GM23248 (cell line): ENCODE measurements around the gene ZNF396. TPM values are rescaled to one million over a fixed set of nuclear protein-coding genes. Genes with fewer than 3 reads are reported as not detected.

Experiments
- DNase-seq: peaks from one replicate; pipeline ENCODE4 v3.0.0-alpha.2; 2015
- H2AFZ ChIP-seq: fragments of 200-600 bp; sonication (generic); 2 replicates; pipeline ENCODE4 v1.6.1; 2016; ENCODE audit warnings: antibody characterized with exemption
- H3F3A ChIP-seq: fragments of 200-600 bp; sonication (generic); 2 replicates; pipeline ENCODE4 v1.6.1; 2016; ENCODE audit warnings: mild to moderate bottlenecking, antibody characterized with exemption, mixed run types; ENCODE audit not compliant: insufficient read depth
- H3K27ac ChIP-seq: fragments of 200-600 bp; sonication (generic); 2 replicates; pipeline ENCODE4 v1.5.1; 2016; ENCODE audit warnings: mild to moderate bottlenecking
- H3K27me3 ChIP-seq: fragments of 200-600 bp; sonication (generic); replicated peaks from 2 replicates; pipeline ENCODE4 v1.6.1; 2016; ENCODE audit warnings: mild to moderate bottlenecking; ENCODE audit not compliant: insufficient read depth
- H3K36me3 ChIP-seq: fragments of 200-600 bp; sonication (generic); 2 replicates; pipeline ENCODE4 v1.6.1; 2016; ENCODE audit warnings: low read depth, mild to moderate bottlenecking
- H3K4me1 ChIP-seq: fragments of 200-600 bp; sonication (generic); 2 replicates; pipeline ENCODE4 v1.6.1; 2016; ENCODE audit warnings: mild to moderate bottlenecking; ENCODE audit not compliant: insufficient read depth
- H3K4me2 ChIP-seq: fragments of 200-600 bp; sonication (generic); one replicate; pipeline ENCODE4 v1.6.1; 2016; ENCODE audit warnings: mild to moderate bottlenecking; ENCODE audit not compliant: unreplicated experiment
- H3K4me3 ChIP-seq: fragments of 200-600 bp; sonication (generic); 2 replicates; pipeline ENCODE4 v1.5.1; 2016; ENCODE audit warnings: mild to moderate bottlenecking
- H3K79me2 ChIP-seq: fragments of 200-600 bp; sonication (generic); 2 replicates; pipeline ENCODE4 v1.6.1; 2016; ENCODE audit warnings: mild to moderate bottlenecking; ENCODE audit not compliant: insufficient read depth
- H3K9ac ChIP-seq: fragments of 200-600 bp; sonication (generic); 2 replicates; pipeline ENCODE4 v1.6.1; 2016; ENCODE audit warnings: mild to moderate bottlenecking
- H3K9me2 ChIP-seq: fragments of 200-600 bp; sonication (generic); 2 replicates; pipeline ENCODE4 v1.6.1; 2016; ENCODE audit warnings: mixed run types, mild to moderate bottlenecking, moderate library complexity; ENCODE audit not compliant: insufficient read depth
- H3K9me3 ChIP-seq: fragments of 200-600 bp; sonication (generic); one replicate; pipeline ENCODE4 v1.6.1; 2017; ENCODE audit warnings: low read depth
- H4K20me1 ChIP-seq: fragments of 200-600 bp; sonication (generic); 2 replicates; pipeline ENCODE4 v1.6.0; 2016; ENCODE audit not compliant: insufficient read depth
- EZH2 ChIP-seq: fragments of 200-600 bp; sonication (generic); IDR thresholded peaks from 2 replicates; pipeline ENCODE4 v1.6.1; 2018; ENCODE audit warnings: antibody characterized with exemption, mild to moderate bottlenecking; ENCODE audit not compliant: insufficient read depth, poor library complexity, severe bottlenecking
- EZH2phosphoT487 ChIP-seq: fragments of 200-600 bp; sonication (generic); IDR thresholded peaks from 2 replicates; pipeline ENCODE4 v1.6.1; 2018; ENCODE audit warnings: antibody characterized with exemption, moderate library complexity, mild to moderate bottlenecking, low read depth; ENCODE audit not compliant: insufficient read depth
- WGBS, 2 experiments: methylation state at CpG; one replicate each; pipeline ENCODE4 v1.1.6; 2015 to 2017; ENCODE audit warnings: low lambda C conversion rate in 2 of 2, low coverage in 1 of 2; ENCODE audit errors: missing lambda C conversion rate in 2 of 2; 5-methylcytosine and 5-hydroxymethylcytosine counted together
- in situ Hi-C: fragments of 300-500 bp; cut with MboI; formaldehyde crosslinking; loops from 2 replicates; pipeline ENCODE4 v1.15.0; 2020
- polyA plus RNA-seq: library from polyadenylated mRNA; unstranded; fragments of >200 nt; fragmentation: Nextera tagmentation; extraction: Ambion mirVana; gene quantifications from 2 replicates; pipeline ENCODE4 v1.2.1, GENCODE V29; 2016
- total RNA-seq: library from RNA; depleted of rRNA; stranded (reverse); fragments of >200 nt; shearing (Covaris generic); gene quantifications from 2 replicates; pipeline ENCODE4 v1.2.3, GENCODE V29; 2014

Gene ZNF396
- total and polyA plus RNA-seq, 2 experiments from 2014 or later: 0.85 to 0.86 TPM

GRCh38 chr18:35383136-35383535 lies 6.0 kb upstream of the ZNF396 start:
- TF ChIP-seq EZH2phosphoT487: no peak
- no peak for TF ChIP-seq EZH2
- H4K20me1 ChIP-seq: no peaks in the 10 kb centered on the region
- H3K9ac ChIP-seq: no peak overlapping the region
- peaks cover 14% of the 10 kb centered on the region for H3K4me1 ChIP-seq
- H3K4me3 ChIP-seq: no peak overlapping the region
- no peaks in the 10 kb centered on the region for H3K79me2 ChIP-seq
- DNase-seq: no peak
- H3K4me2 ChIP-seq: no peak overlapping the region
- H3F3A ChIP-seq: peaks cover 18% of the 10 kb centered on the region
- H3K27ac ChIP-seq: no peak overlapping the region
- 50 to 54% methylated on average over 2 of the region's 2 CpGs for WGBS, 2 experiments
- no peaks in the 10 kb centered on the region for H3K36me3 ChIP-seq
- H3K9me2 ChIP-seq: no peaks in the 10 kb centered on the region
- no peaks in the 10 kb centered on the region for H3K9me3 ChIP-seq
- in situ Hi-C loops: no loop called here
- peaks cover 4% of the 10 kb centered on the region; the same call in 1 of the 2 replicates for H3K27me3 ChIP-seq
- H2AFZ ChIP-seq: no peak overlapping the region

GRCh38 chr18:35379421-35379820 lies 2.3 kb upstream of the ZNF396 start:
- Histone ChIP-seq H3K79me2 (no peaks in the 10 kb centered on the region), H3K27me3 (peaks cover 4% of the 10 kb centered on the region; the same call in 1 of the 2 replicates), H3K36me3 (no peaks in the 10 kb centered on the region), H3K27ac (no peak overlapping the region), H3K4me1 (peaks cover 6% of the 10 kb centered on the region; the same call in 1 of the 2 replicates), H4K20me1 (no peaks in the 10 kb centered on the region), H3K4me2 (no peak overlapping the region), H3K9me2 (no peaks in the 10 kb centered on the region), H2AFZ (no peak overlapping the region), H3K9ac (no peak overlapping the region), H3K9me3 (no peaks in the 10 kb centered on the region), H3K4me3 (no peak overlapping the region), H3F3A (peaks cover 4% of the 10 kb centered on the region; the same call in 1 of the 2 replicates)
- in situ Hi-C loops: no loop called here
- DNase-seq: no peak
- TF ChIP-seq EZH2 (no peak), EZH2phosphoT487 (no peak)
- WGBS, 2 experiments: 55 to 59% methylated on average over 2 of the region's 2 CpGs

- H3F3A ChIP-seq: peaks cover 4% of the 10 kb centered on the region; the same call in 1 of the 2 replicates
- H3K9me2 ChIP-seq: no peaks in the 10 kb centered on the region
- H4K20me1 ChIP-seq: no peaks in the 10 kb centered on the region
- no peaks in the 10 kb centered on the region for H3K79me2 ChIP-seq
- TF ChIP-seq EZH2phosphoT487: no peak
- no peak for TF ChIP-seq EZH2
- H3K4me2 ChIP-seq: peak overlapping the region; percentile 32
- peaks cover 6% of the 10 kb centered on the region; the same call in 1 of the 2 replicates for H3K4me1 ChIP-seq
- no peak overlapping the region for H3K9ac ChIP-seq
- in situ Hi-C loops: no loop called here
- 45 to 46% methylated on average over 4 of the region's 4 CpGs for WGBS, 2 experiments
- no peaks in the 10 kb centered on the region for H3K9me3 ChIP-seq
- H3K27ac ChIP-seq: no peak overlapping the region
- H3K36me3 ChIP-seq: no peaks in the 10 kb centered on the region
- no peak for DNase-seq
- H3K4me3 ChIP-seq: no peak overlapping the region
- H2AFZ ChIP-seq: no peak overlapping the region
- H3K27me3 ChIP-seq: 0 out of 2 replicates have a peak, but pooled peaks cover 4% of the 10 kb centered on the region
These were observed 1.4 kb upstream of the ZNF396 start for GRCh38 chr18:35378574-35378896.

GRCh38 chr18:35377875-35378573 lies 887 bp upstream of the ZNF396 start:
- Histone ChIP-seq H3K4me3 (no peak overlapping the region), H3F3A (peaks cover 4% of the 10 kb centered on the region; the same call in 1 of the 2 replicates), H3K27me3 (0 out of 2 replicates have a peak, but pooled peaks cover 2% of the 10 kb centered on the region), H3K27ac (no peak overlapping the region), H3K79me2 (no peaks in the 10 kb centered on the region), H4K20me1 (no peaks in the 10 kb centered on the region), H3K9ac (no peak overlapping the region), H3K9me2 (no peaks in the 10 kb centered on the region), H3K4me1 (peaks cover 6% of the 10 kb centered on the region; the same call in 1 of the 2 replicates), H3K4me2 (peak overlapping the region; percentile 32), H3K36me3 (no peaks in the 10 kb centered on the region), H2AFZ (peak overlapping the region; percentile 94), H3K9me3 (no peaks in the 10 kb centered on the region)
- in situ Hi-C loops: no loop called here
- peak; percentile 71 for DNase-seq
- TF ChIP-seq EZH2phosphoT487 (no peak), EZH2 (no peak)
- WGBS, 2 experiments: 56 to 63% methylated on average over 14 of the region's 14 CpGs
